ENCODE measurements around the gene INPP5A.

DNA sequence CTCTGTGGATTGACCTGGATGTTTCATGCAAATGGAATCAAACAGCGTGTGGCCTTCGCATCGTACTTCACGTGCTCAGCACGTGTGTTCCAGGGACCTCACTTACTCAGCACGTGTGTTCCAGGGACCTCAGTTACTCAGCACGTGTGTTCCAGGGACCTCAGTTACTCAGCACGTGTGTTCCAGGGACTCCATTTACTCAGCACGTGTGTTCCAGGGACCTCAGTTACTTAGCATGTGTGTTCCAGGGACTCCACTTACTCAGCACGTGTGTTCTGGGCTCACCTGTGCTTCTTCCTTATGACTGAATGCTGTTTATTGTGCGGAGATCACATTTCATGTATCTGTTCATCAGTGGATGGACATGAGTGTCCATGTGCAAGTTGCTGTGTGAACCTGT, 22.0 kb downstream of the INPP5A start:
- TF ChIP-seq, protein P1, sequence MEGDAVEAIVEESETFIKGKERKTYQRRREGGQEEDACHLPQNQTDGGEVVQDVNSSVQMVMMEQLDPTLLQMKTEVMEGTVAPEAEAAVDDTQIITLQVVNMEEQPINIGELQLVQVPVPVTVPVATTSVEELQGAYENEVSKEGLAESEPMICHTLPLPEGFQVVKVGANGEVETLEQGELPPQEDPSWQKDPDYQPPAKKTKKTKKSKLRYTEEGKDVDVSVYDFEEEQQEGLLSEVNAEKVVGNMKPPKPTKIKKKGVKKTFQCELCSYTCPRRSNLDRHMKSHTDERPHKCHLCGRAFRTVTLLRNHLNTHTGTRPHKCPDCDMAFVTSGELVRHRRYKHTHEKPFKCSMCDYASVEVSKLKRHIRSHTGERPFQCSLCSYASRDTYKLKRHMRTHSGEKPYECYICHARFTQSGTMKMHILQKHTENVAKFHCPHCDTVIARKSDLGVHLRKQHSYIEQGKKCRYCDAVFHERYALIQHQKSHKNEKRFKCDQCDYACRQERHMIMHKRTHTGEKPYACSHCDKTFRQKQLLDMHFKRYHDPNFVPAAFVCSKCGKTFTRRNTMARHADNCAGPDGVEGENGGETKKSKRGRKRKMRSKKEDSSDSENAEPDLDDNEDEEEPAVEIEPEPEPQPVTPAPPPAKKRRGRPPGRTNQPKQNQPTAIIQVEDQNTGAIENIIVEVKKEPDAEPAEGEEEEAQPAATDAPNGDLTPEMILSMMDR (IDR thresholded peaks at IDR 0.05 in 8 of 11, conservative IDR thresholded peaks at IDR 0.05 in 3 of 11) = no peak
- no peak for TF ChIP-seq POLR2A (IDR thresholded peaks at IDR 0.05)
